ENCODE measurements around the gene MCF2L. TPM values are rescaled to one million over a fixed set of nuclear protein-coding genes. Genes with fewer than 3 reads are reported as not detected.
"Not testable (repeated sequence)": the region's sequence is repeated elsewhere in the genome, so short reads cannot be mapped to it uniquely, and the experiment has no call there.

The MCF2L gene
- total RNA-seq (2014; rRNA removed; shearing (Covaris generic)), result 8.9 and 10.8 TPM in 2 replicates
- 12.0 and 16.0 TPM in 2 replicates for polyA plus RNA-seq (2015; cell fraction: cytosol; rRNA removed)
- polyA plus RNA-seq (2015; cell fraction: nucleus; rRNA removed), result 74.9 and 94.9 TPM in 2 replicates

GRCh38 chr13:112968910-112969691 lies at the start of gene MCF2L:
MCF2L (plus strand) TSS chr13:112969214; CDS start chr13:112969380, 166 bp downstream.
- in situ Hi-C loops (cut with HindIII; ENCODE audit: low pct_unique_long_range_greater_than_20kb, low sequenced_read_pairs), result no loop called here
- peak; percentile 43 for DNase-seq (ENCODE audit: low read depth, low spot score)

GRCh38 chr13:112923962-112924361 lies 45.1 kb upstream of the MCF2L start:
- no peak for DNase-seq (ENCODE audit: low read depth, low spot score)
- in situ Hi-C loops (cut with HindIII; ENCODE audit: low pct_unique_long_range_greater_than_20kb, low sequenced_read_pairs), result no loop called here

GRCh38 chr13:112924365-112924764 lies 44.6 kb upstream of the MCF2L start:
- no peak for DNase-seq (ENCODE audit: low read depth, low spot score)
- in situ Hi-C loops (cut with HindIII; ENCODE audit: low pct_unique_long_range_greater_than_20kb, low sequenced_read_pairs), result no loop called here

GRCh38 chr13:112926003-112926402 lies 43.0 kb upstream of the MCF2L start:
- no peak for DNase-seq (ENCODE audit: low read depth, low spot score)
- in situ Hi-C loops (cut with HindIII; ENCODE audit: low pct_unique_long_range_greater_than_20kb, low sequenced_read_pairs), result no loop called here

GRCh38 chr13:112926993-112927392 lies 42.0 kb upstream of the MCF2L start:
- DNase-seq (ENCODE audit: low read depth, low spot score), result no peak
- in situ Hi-C loops (cut with HindIII; ENCODE audit: low pct_unique_long_range_greater_than_20kb, low sequenced_read_pairs), result no loop called here

- in situ Hi-C loops (cut with HindIII; ENCODE audit: low pct_unique_long_range_greater_than_20kb, low sequenced_read_pairs), result no loop called here
Observed at GRCh38 chr13:112928020-112928971, 40.7 kb upstream of the MCF2L start.

GRCh38 chr13:112928972-112929782 lies 39.8 kb upstream of the MCF2L start:
- DNase-seq (ENCODE audit: low read depth, low spot score), result peak; percentile 34
- in situ Hi-C loops (cut with HindIII; ENCODE audit: low pct_unique_long_range_greater_than_20kb, low sequenced_read_pairs), result no loop called here

More at GRCh38 chr13:112928020-112928971, 40.7 kb upstream of the MCF2L start:
- DNase-seq (ENCODE audit: low read depth, low spot score), result no peak

- in situ Hi-C loops (cut with HindIII; ENCODE audit: low pct_unique_long_range_greater_than_20kb, low sequenced_read_pairs), result no loop called here
- DNase-seq (ENCODE audit: low read depth, low spot score), result no peak
Observed at GRCh38 chr13:112929783-112930055, 39.3 kb upstream of the MCF2L start.

GRCh38 chr13:112930192-112930591 lies 38.8 kb upstream of the MCF2L start:
- in situ Hi-C loops (cut with HindIII; ENCODE audit: low pct_unique_long_range_greater_than_20kb, low sequenced_read_pairs), result no loop called here
- DNase-seq (ENCODE audit: low read depth, low spot score), result no peak

- DNase-seq (ENCODE audit: low read depth, low spot score), result peak; percentile 86
- in situ Hi-C loops (cut with HindIII; ENCODE audit: low pct_unique_long_range_greater_than_20kb, low sequenced_read_pairs), result no loop called here
Observed at GRCh38 chr13:112931028-112931934, 37.7 kb upstream of the MCF2L start.

GRCh38 chr13:112932971-112933370 lies 36.0 kb upstream of the MCF2L start:
- in situ Hi-C loops (cut with HindIII; ENCODE audit: low pct_unique_long_range_greater_than_20kb, low sequenced_read_pairs), result no loop called here
- DNase-seq (ENCODE audit: low read depth, low spot score), result no peak

- no peak for DNase-seq (ENCODE audit: low read depth, low spot score)
- in situ Hi-C loops (cut with HindIII; ENCODE audit: low pct_unique_long_range_greater_than_20kb, low sequenced_read_pairs), result no loop called here
Observed at GRCh38 chr13:112933649-112934048, 35.4 kb upstream of the MCF2L start.

- in situ Hi-C loops (cut with HindIII; ENCODE audit: low pct_unique_long_range_greater_than_20kb, low sequenced_read_pairs), result no loop called here
Observed at GRCh38 chr13:112934078-112934477, 34.9 kb upstream of the MCF2L start.

GRCh38 chr13:112938680-112939079 lies 30.3 kb upstream of the MCF2L start:
- no peak for DNase-seq (ENCODE audit: low read depth, low spot score)
- in situ Hi-C loops (cut with HindIII; ENCODE audit: low pct_unique_long_range_greater_than_20kb, low sequenced_read_pairs), result no loop called here

More at GRCh38 chr13:112934078-112934477, 34.9 kb upstream of the MCF2L start:
- DNase-seq (ENCODE audit: low read depth, low spot score), result peak; percentile 53

- in situ Hi-C loops (cut with HindIII; ENCODE audit: low pct_unique_long_range_greater_than_20kb, low sequenced_read_pairs), result no loop called here
- DNase-seq (ENCODE audit: low read depth, low spot score), result no peak
Observed at GRCh38 chr13:112940236-112940635, 28.8 kb upstream of the MCF2L start.

GRCh38 chr13:112941349-112941748 lies 27.7 kb upstream of the MCF2L start:
- in situ Hi-C loops (cut with HindIII; ENCODE audit: low pct_unique_long_range_greater_than_20kb, low sequenced_read_pairs), result no loop called here
- DNase-seq (ENCODE audit: low read depth, low spot score), result no peak

GRCh38 chr13:112941765-112942164 lies 27.2 kb upstream of the MCF2L start:
- in situ Hi-C loops (cut with HindIII; ENCODE audit: low pct_unique_long_range_greater_than_20kb, low sequenced_read_pairs), result not testable (repeated sequence)
- peak; percentile 61 for DNase-seq (ENCODE audit: low read depth, low spot score)

All from SK-MEL-5 (cell line).